22Rv1 (cell line): Measurements from ENCODE around the gene OLIG2.

Experiments used
- CTCF ChIP-seq: fragments of 450-650 bp; IDR thresholded peaks from 2 replicates; pipeline ENCODE4 v1.5.1; 2017; ENCODE audit warnings: mild to moderate bottlenecking
- ZFX ChIP-seq: fragments of 450-650 bp; IDR thresholded peaks from 2 replicates; pipeline ENCODE4 v1.6.1; 2017; ENCODE audit warnings: antibody characterized with exemption, borderline replicate concordance

- no peak for TF ChIP-seq CTCF
- no peak for TF ChIP-seq ZFX
Measured at GRCh38 chr21:33008333-33009051, 17.2 kb upstream of the OLIG2 start.
